Neutrophil (primary cell): ENCODE results near the gene CILP2.

Experiments
- H3K27ac ChIP-seq: fragments of 200-600 bp; sonication (generic); 2 replicates; pipeline ENCODE4 v1.5.1; 2016; ENCODE audit warnings: mild to moderate bottlenecking, moderate library complexity
- H3K27me3 ChIP-seq: fragments of 200-600 bp; sonication (generic); 2 replicates; pipeline ENCODE4 v1.6.0; 2016; ENCODE audit warnings: mild to moderate bottlenecking
- H3K36me3 ChIP-seq: fragments of 200-600 bp; sonication (generic); 2 replicates; pipeline ENCODE4 v1.5.1; 2017
- H3K4me1 ChIP-seq, 2 experiments: fragments of 200-600 bp in 1 of 2; sonication (generic) in 1 of 2; 1 replicate in 1 of 2; 2 replicates in 1 of 2; pipeline versions ENCODE4 v1.5.1 to v1.6.1; 2013 to 2016; ENCODE audit warnings: low read depth in 1 of 2, low read length in 1 of 2, mild to moderate bottlenecking in 1 of 2, moderate library complexity in 1 of 2; ENCODE audit not compliant: control insufficient read depth in 1 of 2, insufficient read depth in 1 of 2
- H3K4me3 ChIP-seq, 2 experiments: fragments of 200-600 bp in 1 of 2; sonication (generic) in 1 of 2; 1 replicate in 1 of 2; 2 replicates in 1 of 2; pipeline ENCODE4 v1.5.1; 2013 to 2016; ENCODE audit warnings: low read depth in 1 of 2, low read length in 1 of 2, mild to moderate bottlenecking in 1 of 2, moderate library complexity in 1 of 2
- H3K9me3 ChIP-seq: fragments of 200-600 bp; sonication (generic); 2 replicates; pipeline ENCODE4 v1.5.1; 2016
- TF ChIP-seq, protein P1 (sequence below): fragments of 200-600 bp; sonication (generic); IDR thresholded peaks from 2 replicates; pipeline ENCODE4 v1.5.1; 2016; ENCODE audit warnings: antibody characterized with exemption

CILP2 gene

GRCh38 chr19:19558636-19559035 is 20.6 kb downstream of the CILP2 start:
- Histone ChIP-seq H3K27ac (no peak overlapping the region), H3K4me3 (no peak overlapping the region), H3K4me1 (peaks cover 5 to 6% of the 10 kb centered on the region in 2 experiments), H3K27me3 (no peaks in the 10 kb centered on the region), H3K9me3 (no peaks in the 10 kb centered on the region), H3K36me3 (no peaks in the 10 kb centered on the region)
- TF ChIP-seq, protein P1, sequence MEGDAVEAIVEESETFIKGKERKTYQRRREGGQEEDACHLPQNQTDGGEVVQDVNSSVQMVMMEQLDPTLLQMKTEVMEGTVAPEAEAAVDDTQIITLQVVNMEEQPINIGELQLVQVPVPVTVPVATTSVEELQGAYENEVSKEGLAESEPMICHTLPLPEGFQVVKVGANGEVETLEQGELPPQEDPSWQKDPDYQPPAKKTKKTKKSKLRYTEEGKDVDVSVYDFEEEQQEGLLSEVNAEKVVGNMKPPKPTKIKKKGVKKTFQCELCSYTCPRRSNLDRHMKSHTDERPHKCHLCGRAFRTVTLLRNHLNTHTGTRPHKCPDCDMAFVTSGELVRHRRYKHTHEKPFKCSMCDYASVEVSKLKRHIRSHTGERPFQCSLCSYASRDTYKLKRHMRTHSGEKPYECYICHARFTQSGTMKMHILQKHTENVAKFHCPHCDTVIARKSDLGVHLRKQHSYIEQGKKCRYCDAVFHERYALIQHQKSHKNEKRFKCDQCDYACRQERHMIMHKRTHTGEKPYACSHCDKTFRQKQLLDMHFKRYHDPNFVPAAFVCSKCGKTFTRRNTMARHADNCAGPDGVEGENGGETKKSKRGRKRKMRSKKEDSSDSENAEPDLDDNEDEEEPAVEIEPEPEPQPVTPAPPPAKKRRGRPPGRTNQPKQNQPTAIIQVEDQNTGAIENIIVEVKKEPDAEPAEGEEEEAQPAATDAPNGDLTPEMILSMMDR: no peak

GRCh38 chr19:19559931-19560330 is 21.9 kb downstream of the CILP2 start:
- Histone ChIP-seq H3K27ac (no peak overlapping the region), H3K36me3 (no peaks in the 10 kb centered on the region)
- TF ChIP-seq, protein P1: no peak

DNA sequence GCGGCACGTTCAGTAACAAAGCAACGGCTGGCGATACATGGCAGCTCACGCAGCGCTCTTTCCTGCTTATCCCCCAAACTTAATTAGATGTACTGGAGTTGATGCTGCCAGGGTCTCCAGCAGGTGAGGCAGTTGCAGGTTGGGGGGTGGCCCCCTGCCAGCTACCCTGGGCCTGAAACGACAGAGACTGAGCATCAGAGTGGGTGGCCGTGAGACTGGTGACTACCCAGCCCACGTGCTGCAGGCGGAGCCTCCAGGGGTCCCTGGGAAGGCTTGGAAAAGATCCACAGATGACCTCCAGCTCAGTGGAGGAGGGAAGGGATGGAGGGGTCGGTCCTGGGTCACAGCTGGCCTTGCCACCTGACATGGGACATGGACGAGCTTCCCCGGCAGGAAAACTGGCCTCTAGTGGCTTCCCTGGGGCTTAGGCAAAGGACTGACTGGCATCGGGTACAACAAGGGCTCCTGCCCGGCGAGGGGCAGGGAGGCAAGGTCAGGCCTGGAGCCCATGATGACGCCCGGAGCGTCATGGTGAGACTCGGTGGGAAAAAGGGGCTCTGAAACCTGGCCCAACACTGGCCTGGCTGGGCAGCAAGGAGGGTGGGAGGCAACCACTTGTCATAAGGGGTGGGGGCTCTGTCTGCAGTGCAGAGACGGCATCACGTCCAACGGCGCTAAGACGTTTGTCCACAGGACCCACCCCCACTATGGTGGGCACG is 24.0 kb downstream of the CILP2 start:
- TF ChIP-seq, protein P1: no peak
- Histone ChIP-seq H3K9me3 (no peaks in the 10 kb centered on the region), H3K4me1 (peaks cover 5 to 6% of the 10 kb centered on the region in 2 experiments), H3K4me3 (no peak overlapping the region), H3K27me3 (no peaks in the 10 kb centered on the region), H3K27ac (no peak overlapping the region), H3K36me3 (no peaks in the 10 kb centered on the region)

More at GRCh38 chr19:19559931-19560330, 21.9 kb downstream of the CILP2 start:
- no peak overlapping the region for H3K4me3 ChIP-seq
- peaks cover 5 to 6% of the 10 kb centered on the region in 2 experiments for H3K4me1 ChIP-seq
- no peaks in the 10 kb centered on the region for H3K9me3 ChIP-seq
- H3K27me3 ChIP-seq: no peaks in the 10 kb centered on the region

DNA sequence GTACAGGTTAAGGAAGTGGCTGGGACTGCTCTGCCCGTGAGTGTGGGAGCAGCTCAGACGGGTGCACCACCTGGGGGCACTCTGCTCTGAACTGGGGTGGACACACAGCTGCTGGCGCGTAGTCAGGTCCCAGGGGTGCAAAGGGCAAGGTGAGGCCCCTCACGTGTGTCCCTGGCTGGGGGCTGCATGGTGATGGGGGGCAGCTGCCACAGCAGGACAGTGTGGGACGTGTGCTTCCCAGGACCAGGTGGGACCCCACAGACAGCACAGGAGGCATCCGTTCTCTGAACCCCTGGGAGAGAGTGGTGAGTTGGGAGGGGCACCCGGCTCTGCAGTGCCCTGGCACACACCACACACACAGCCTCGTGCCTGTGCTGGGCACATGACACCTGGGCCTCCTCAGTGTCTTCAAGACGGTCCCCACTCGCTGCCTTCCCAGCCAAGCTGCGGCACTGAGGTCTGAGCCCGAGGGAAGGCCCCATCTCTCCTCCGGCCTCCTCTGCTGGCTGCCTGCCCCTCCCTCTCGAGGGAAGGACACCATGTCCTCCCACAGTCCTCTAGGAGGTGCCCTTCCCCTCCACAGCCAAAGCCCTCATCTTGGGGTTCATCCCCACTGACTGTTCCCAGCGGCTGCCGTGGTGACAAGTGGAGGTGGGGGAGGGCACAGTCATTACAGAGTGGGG is 24.7 kb downstream of the CILP2 start:
- TF ChIP-seq, protein P1: no peak
- no peak overlapping the region for H3K27ac ChIP-seq
- H3K9me3 ChIP-seq: no peaks in the 10 kb centered on the region
- peaks cover 5 to 6% of the 10 kb centered on the region in 2 experiments for H3K4me1 ChIP-seq
- H3K27me3 ChIP-seq: no peaks in the 10 kb centered on the region
- H3K4me3 ChIP-seq: no peak overlapping the region
- no peaks in the 10 kb centered on the region for H3K36me3 ChIP-seq

GRCh38 chr19:19563348-19563848 is 25.3 kb downstream of the CILP2 start:
- TF ChIP-seq, protein P1: no peak
- Histone ChIP-seq H3K27ac (no peak overlapping the region), H3K4me1 (peaks cover 5 to 6% of the 10 kb centered on the region in 2 experiments), H3K27me3 (no peaks in the 10 kb centered on the region), H3K36me3 (no peaks in the 10 kb centered on the region), H3K4me3 (no peak overlapping the region), H3K9me3 (no peaks in the 10 kb centered on the region)
